Measurements from ENCODE around the gene CALML4.
A peak's percentile ranks its signal among the peaks of the same experiment; 100 is the strongest.

CALML4 gene

GRCh38 chr15:68166847-68167246 is 38.3 kb downstream of the CALML4 start:
- no peak for TF ChIP-seq CTCF (conservative IDR thresholded peaks at IDR 0.05; ENCODE audit: low read depth, low read length)
- no peak overlapping the region for H3K4me3 ChIP-seq (ENCODE audit: low read length)
- DNase-seq (ENCODE audit: low read depth): no peak

GRCh38 chr15:68163191-68163590 is 41.9 kb downstream of the CALML4 start:
- no peak for TF ChIP-seq CTCF (conservative IDR thresholded peaks at IDR 0.05; ENCODE audit: low read depth, low read length)
- no peak for DNase-seq (ENCODE audit: low read depth)
- H3K4me3 ChIP-seq (ENCODE audit: low read length): no peak overlapping the region

GRCh38 chr15:68158046-68158628 is 47.0 kb downstream of the CALML4 start:
- no peak for TF ChIP-seq CTCF (conservative IDR thresholded peaks at IDR 0.05; ENCODE audit: low read depth, low read length)
- H3K4me3 ChIP-seq (ENCODE audit: low read length): no peak overlapping the region
- peak; percentile 38 for DNase-seq (ENCODE audit: low read depth)

GRCh38 chr15:68157074-68157473 is 48.1 kb downstream of the CALML4 start:
- no peak for TF ChIP-seq CTCF (conservative IDR thresholded peaks at IDR 0.05; ENCODE audit: low read depth, low read length)
- no peak for DNase-seq (ENCODE audit: low read depth)
- H3K4me3 ChIP-seq (ENCODE audit: low read length): no peak overlapping the region

- no peak overlapping the region for H3K4me3 ChIP-seq (ENCODE audit: low read length)
- peak; percentile 28 for DNase-seq (ENCODE audit: low read depth)
- peak; percentile 79 for TF ChIP-seq CTCF (conservative IDR thresholded peaks at IDR 0.05; ENCODE audit: low read depth, low read length)
Observed at GRCh38 chr15:68154923-68155559, 50.1 kb downstream of the CALML4 start.

- no peak for DNase-seq (ENCODE audit: low read depth)
- no peak for TF ChIP-seq CTCF (conservative IDR thresholded peaks at IDR 0.05; ENCODE audit: low read depth, low read length)
- H3K4me3 ChIP-seq (ENCODE audit: low read length): no peak overlapping the region
Observed at GRCh38 chr15:68152342-68152741, 52.8 kb downstream of the CALML4 start.

GRCh38 chr15:68151277-68151676 is 53.9 kb downstream of the CALML4 start:
- H3K4me3 ChIP-seq (ENCODE audit: low read length): no peak overlapping the region
- no peak for DNase-seq (ENCODE audit: low read depth)

More at GRCh38 chr15:68151277-68151676, 53.9 kb downstream of the CALML4 start:
- TF ChIP-seq CTCF (conservative IDR thresholded peaks at IDR 0.05; ENCODE audit: low read depth, low read length): no peak
